Esophagus muscularis mucosa (tissue), 4 donors: ENCODE results near the gene ISL1. TPM values are rescaled to one million over a fixed set of nuclear protein-coding genes. Genes with fewer than 3 reads are reported as not detected.

ENCODE experiments used
- DNase-seq: peaks from one replicate; pipeline ENCODE4 v3.0.0-alpha.2; 2017; ENCODE audit errors: extremely low spot score
- H3K27ac ChIP-seq, 4 donors: fragments of 200-600 bp; sonication (generic); replicated peaks in 1 of 4; 1 replicate in 3 of 4; 2 replicates in 1 of 4; pipeline ENCODE4 v1.5.1; 2016 to 2019; ENCODE audit warnings: mild to moderate bottlenecking in 1 of 4
- H3K27me3 ChIP-seq, 4 donors: fragments of 200-600 bp; sonication (generic); one replicate each; pipeline versions ENCODE4 v1.5.1 to v1.6.0; 2016 to 2019
- H3K36me3 ChIP-seq, 4 donors: fragments of 200-600 bp; sonication (generic); one replicate each; pipeline ENCODE4 v1.5.1; 2016 to 2019
- H3K4me1 ChIP-seq, 4 donors: fragments of 200-600 bp; sonication (generic); one replicate each; pipeline ENCODE4 v1.5.1; 2016 to 2019
- H3K4me3 ChIP-seq, 4 donors: fragments of 200-600 bp; sonication (generic); 1 replicate in 2 of 4; 2 replicates in 2 of 4; pipeline ENCODE4 v1.5.1; 2016 to 2019; ENCODE audit warnings: mild to moderate bottlenecking in 4 of 4, moderate library complexity in 1 of 4
- H3K9me3 ChIP-seq, 4 donors: fragments of 200-600 bp; sonication (generic); 1 replicate in 3 of 4; 2 replicates in 1 of 4; pipeline ENCODE4 v1.5.1; 2016 to 2019
- CTCF ChIP-seq, 3 experiments: fragments of 200-600 bp in 2 of 3; fragments of 450-650 bp in 1 of 3; sonication (generic) in 2 of 3; IDR thresholded peaks; one replicate each; pipeline ENCODE4 v1.5.1; 2017 to 2019; ENCODE audit warnings: antibody characterized with exemption in 3 of 3, mild to moderate bottlenecking in 2 of 3, moderate library complexity in 1 of 3
- EP300 ChIP-seq: sonication (generic); formaldehyde crosslinking; IDR thresholded peaks from one replicate; pipeline ENCODE4 v1.6.1; 2017; ENCODE audit warnings: antibody characterized with exemption
- POLR2A ChIP-seq: fragments of 450-650 bp; IDR thresholded peaks from one replicate; pipeline ENCODE4 v1.6.1; 2017; ENCODE audit warnings: antibody characterized with exemption, moderate library complexity, mild to moderate bottlenecking, low read depth
- POLR2AphosphoS5 ChIP-seq, 2 donors: sonication (generic); formaldehyde crosslinking; IDR thresholded peaks; one replicate each; pipeline ENCODE4 v1.6.1; 2017; ENCODE audit warnings: antibody characterized with exemption in 2 of 2
- WGBS: methylation state at CpG from one replicate; pipeline ENCODE4 v1.1.5; 2018; 5-methylcytosine and 5-hydroxymethylcytosine counted together
- intact Hi-C: fragments of 100-400 bp; cut with DNase I; formaldehyde crosslinking; loops from one replicate; pipeline ENCODE4 v1.15.1; 2023
- total RNA-seq, 4 donors: library from RNA; depleted of rRNA; stranded (reverse); fragments of >200 nt; gene quantifications; one replicate each; pipeline versions ENCODE4 v1.1.0 to v1.2.1, GENCODE V29; 2016

The ISL1 gene
- total RNA-seq, 4 donors from 2014 or later = not detected

GRCh38 chr5:51395245-51395644 is 12.0 kb downstream of the ISL1 start:
- no peak overlapping the region for H3K27ac ChIP-seq
- 30% methylated on average over 6 of the region's 6 CpGs for WGBS
- intact Hi-C loops = no loop called here
- peaks cover 0 to 100% (median 41%) of the 10 kb centered on the region in 4 donors for H3K27me3 ChIP-seq
- TF ChIP-seq CTCF (IDR thresholded peaks at IDR 0.05) = no peak
- TF ChIP-seq EP300 = no peak
- no peak for TF ChIP-seq POLR2A
- no peak for TF ChIP-seq POLR2AphosphoS5 (IDR thresholded peaks at IDR 0.05)
- peaks cover 0 to 12% (median 8%) of the 10 kb centered on the region in 4 donors for H3K4me1 ChIP-seq
- no peak overlapping the region for H3K4me3 ChIP-seq
- DNase-seq = no peak
- no peaks in the 10 kb centered on the region for H3K36me3 ChIP-seq
- H3K9me3 ChIP-seq = no peaks in the 10 kb centered on the region

- no peaks in the 10 kb centered on the region for H3K9me3 ChIP-seq
- intact Hi-C loops = no loop called here
- 20% methylated on average over 10 of the region's 10 CpGs for WGBS
- H3K27me3 ChIP-seq = peaks cover 0 to 98% (median 41%) of the 10 kb centered on the region in 4 donors
- no peak for TF ChIP-seq EP300
- no peak for TF ChIP-seq POLR2A
- no peak for TF ChIP-seq POLR2AphosphoS5 (IDR thresholded peaks at IDR 0.05)
- no peak for TF ChIP-seq CTCF (IDR thresholded peaks at IDR 0.05)
- H3K4me1 ChIP-seq = peaks cover 0 to 11% (median 7%) of the 10 kb centered on the region in 4 donors
- no peak overlapping the region for H3K27ac ChIP-seq
- no peak overlapping the region for H3K4me3 ChIP-seq
- H3K36me3 ChIP-seq = no peaks in the 10 kb centered on the region
- no peak for DNase-seq
Observed at GRCh38 chr5:51395666-51396356, 12.6 kb downstream of the ISL1 start.

DNA sequence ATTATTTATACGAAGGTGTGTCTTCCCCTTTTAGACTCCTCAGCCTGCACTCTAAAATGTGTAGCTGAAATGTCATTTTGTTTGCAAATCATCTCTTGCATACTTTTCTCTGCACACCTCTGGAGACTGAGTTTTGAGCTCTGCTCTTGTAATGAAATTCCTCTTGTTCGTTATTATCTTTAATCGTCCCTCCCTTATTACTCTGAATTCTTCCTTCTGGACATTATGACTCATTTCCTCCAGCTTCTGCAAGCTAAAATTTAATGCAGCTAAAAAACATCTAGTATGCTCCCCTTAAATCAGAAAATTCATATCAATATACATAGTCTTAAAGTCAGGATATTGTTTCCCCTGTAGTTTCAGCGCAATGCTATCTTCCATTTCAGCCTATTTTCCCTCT is 13.5 kb downstream of the ISL1 start:
- TF ChIP-seq POLR2AphosphoS5 (IDR thresholded peaks at IDR 0.05) (no peak), CTCF (IDR thresholded peaks at IDR 0.05) (no peak), POLR2A (no peak), EP300 (no peak)
- H3K27me3 ChIP-seq = peaks cover 0 to 88% (median 38%) of the 10 kb centered on the region in 4 donors
- peaks cover 0 to 11% (median 7%) of the 10 kb centered on the region in 4 donors for H3K4me1 ChIP-seq
- no peak overlapping the region for H3K4me3 ChIP-seq
- no peak overlapping the region for H3K27ac ChIP-seq
- DNase-seq = no peak
- H3K36me3 ChIP-seq = no peaks in the 10 kb centered on the region
- intact Hi-C loops = no loop called here
- no peaks in the 10 kb centered on the region for H3K9me3 ChIP-seq
- 23% methylated on average over 4 of the region's 4 CpGs for WGBS

DNA sequence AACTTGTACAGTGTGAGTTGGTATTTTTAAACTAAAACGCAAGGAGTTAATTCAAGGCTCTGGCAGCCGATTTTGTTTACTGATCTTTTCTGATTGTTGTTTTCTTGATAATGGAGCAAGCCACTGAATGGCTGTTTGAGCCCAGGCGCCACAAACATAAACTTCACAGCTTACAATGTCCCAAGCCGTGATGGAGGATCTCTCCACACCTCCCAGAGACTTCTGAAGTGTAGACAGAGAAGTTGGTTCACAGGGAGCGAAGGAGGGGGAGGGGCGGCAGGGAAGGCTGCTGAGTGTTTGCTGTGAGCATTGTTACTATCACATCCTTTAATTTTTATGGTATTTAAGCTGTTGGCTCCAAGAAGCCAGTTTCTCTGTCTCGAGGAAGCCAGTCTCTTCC is 14.7 kb downstream of the ISL1 start:
- Histone ChIP-seq H3K4me1 (peaks cover 0 to 11% (median 7%) of the 10 kb centered on the region in 4 donors), H3K27ac (no peak overlapping the region), H3K27me3 (peaks cover 0 to 76% (median 36%) of the 10 kb centered on the region in 4 donors), H3K9me3 (no peaks in the 10 kb centered on the region), H3K36me3 (no peaks in the 10 kb centered on the region), H3K4me3 (no peak overlapping the region)
- TF ChIP-seq CTCF (IDR thresholded peaks at IDR 0.05) (no peak), POLR2AphosphoS5 (IDR thresholded peaks at IDR 0.05) (no peak), POLR2A (no peak), EP300 (no peak)
- intact Hi-C loops = no loop called here
- DNase-seq = no peak
- 5% methylated on average over 7 of the region's 7 CpGs for WGBS
